IMR-90 (cell line): ENCODE measurements around the gene AGPAT3. TPM values are rescaled to one million over a fixed set of nuclear protein-coding genes. Genes with fewer than 3 reads are reported as not detected.

Experiments used
- ATAC-seq: fragments of 200-7000 bp; cut with Tn5 transposase; 2 replicates; pipeline ENCODE4 v1.9.1; 2020; ENCODE audit warnings: low read depth, mild to moderate bottlenecking, moderate library complexity
- BruUV-seq: library from RNA; stranded (reverse); fragments of 400-500 nt; replicated peaks from 2 replicates; lab custom pipeline; 2021; lab: Mats Ljungman, UMichigan
- CTCF ChIA-PET: fragments of 300-600 bp; formaldehyde crosslinking; extraction: SDS; loops from one replicate; lab custom pipeline; 2021; ENCODE audit warnings: antibody characterized with exemption; lab: Yijun Ruan, JAX
- POLR2A ChIA-PET: fragments of 300-600 bp; sonication (Branson Sonifier 250); formaldehyde crosslinking; loops from one replicate; lab custom pipeline; 2022; ENCODE audit warnings: antibody characterized with exemption; ENCODE audit not compliant: unreplicated experiment; lab: Charles Lee
- DNase-seq: peaks from one replicate; pipeline ENCODE4 v3.0.0; 2013
- H2AFZ ChIP-seq: replicated peaks from 2 replicates; pipeline ENCODE3; 2013; ENCODE audit warnings: low read length, mild to moderate bottlenecking; ENCODE audit not compliant: poor library complexity
- H2AK5ac ChIP-seq: 2 replicates; pipeline ENCODE4 v1.6.1; 2013; ENCODE audit warnings: low read depth, low read length, inconsistent platforms
- H2AK9ac ChIP-seq: replicated peaks from 2 replicates; pipeline ENCODE3; 2013; ENCODE audit warnings: mild to moderate bottlenecking, low read depth, low read length, moderate library complexity; ENCODE audit not compliant: poor library complexity
- H2BK120ac ChIP-seq: 2 replicates; pipeline ENCODE4 v1.6.1; 2013; ENCODE audit warnings: low read depth, low read length, inconsistent platforms
- H2BK15ac ChIP-seq: 3 replicates; pipeline ENCODE4 v1.6.1; 2013; ENCODE audit warnings: low read depth, low read length, inconsistent platforms
- H2BK20ac ChIP-seq: 2 replicates; pipeline ENCODE4 v1.6.1; 2013; ENCODE audit warnings: low read depth, mild to moderate bottlenecking, inconsistent platforms, low read length, moderate library complexity
- H2BK5ac ChIP-seq: 2 replicates; pipeline ENCODE4 v1.6.1; 2013; ENCODE audit warnings: mild to moderate bottlenecking, low read depth, low read length, inconsistent platforms; ENCODE audit not compliant: poor library complexity, severe bottlenecking
- H3K14ac ChIP-seq: replicated peaks from 2 replicates; pipeline ENCODE4 v1.6.1; 2013; ENCODE audit warnings: low read depth, low read length, inconsistent platforms
- H3K18ac ChIP-seq: 2 replicates; pipeline ENCODE4 v1.6.1; 2013; ENCODE audit warnings: low read depth, low read length, control low read depth
- H3K23ac ChIP-seq: 2 replicates; pipeline ENCODE4 v1.6.1; 2013; ENCODE audit warnings: low read depth, low read length, inconsistent platforms
- H3K27ac ChIP-seq: 2 replicates; pipeline ENCODE4 v1.5.1; 2013; ENCODE audit warnings: mild to moderate bottlenecking, control low read depth, low read length; ENCODE audit not compliant: insufficient read depth
- H3K27me3 ChIP-seq: 2 replicates; pipeline ENCODE4 v1.6.1; 2013; ENCODE audit warnings: low read length; ENCODE audit not compliant: control insufficient read depth, insufficient read depth
- H3K36me3 ChIP-seq: 2 replicates; pipeline ENCODE4 v1.6.1; 2013; ENCODE audit warnings: low read length, mixed read lengths; ENCODE audit not compliant: control insufficient read depth, insufficient read depth
- H3K4ac ChIP-seq: 2 replicates; pipeline ENCODE4 v1.6.1; 2013; ENCODE audit warnings: low read depth, low read length, inconsistent platforms
- H3K4me1 ChIP-seq: 2 replicates; pipeline ENCODE4 v1.6.1; 2013; ENCODE audit warnings: low read length, mixed read lengths; ENCODE audit not compliant: control insufficient read depth, insufficient read depth
- H3K4me2 ChIP-seq: 2 replicates; pipeline ENCODE4 v1.6.1; 2013; ENCODE audit warnings: low read depth, mild to moderate bottlenecking, control low read depth, low read length, moderate library complexity
- H3K4me3 ChIP-seq: 2 replicates; pipeline ENCODE4 v1.5.1; 2013; ENCODE audit warnings: low read depth, mild to moderate bottlenecking, control low read depth, low read length, moderate library complexity; ENCODE audit not compliant: insufficient read depth
- H3K56ac ChIP-seq: 2 replicates; pipeline ENCODE4 v1.6.1; 2013; ENCODE audit warnings: low read length, inconsistent platforms; ENCODE audit not compliant: insufficient read depth; ENCODE audit errors: extremely low read depth
- H3K79me1 ChIP-seq, 2 experiments: 2 replicates each; pipeline ENCODE4 v1.6.1; 2013; ENCODE audit warnings: low read length in 2 of 2, inconsistent platforms in 1 of 2, low read depth in 1 of 2
- H3K9ac ChIP-seq: 2 replicates; pipeline ENCODE4 v1.6.1; 2013; ENCODE audit warnings: low read depth, low read length, control low read depth
- H3K9me1 ChIP-seq: 2 replicates; pipeline ENCODE4 v1.6.1; 2013; ENCODE audit warnings: low read length, inconsistent platforms; ENCODE audit not compliant: insufficient read depth
- H3K9me3 ChIP-seq: 2 replicates; pipeline ENCODE4 v1.6.1; 2013; ENCODE audit warnings: low read length; ENCODE audit not compliant: control insufficient read depth, insufficient read depth
- H4K20me1 ChIP-seq: 2 replicates; pipeline ENCODE4 v1.6.1; 2013; ENCODE audit warnings: low read length, inconsistent platforms; ENCODE audit not compliant: insufficient read depth
- H4K5ac ChIP-seq: 2 replicates; pipeline ENCODE4 v1.6.1; 2013; ENCODE audit warnings: mild to moderate bottlenecking, low read depth, low read length, control low read depth
- H4K8ac ChIP-seq, 2 experiments: 2 replicates each; pipeline ENCODE4 v1.6.1; 2013; ENCODE audit warnings: low read depth in 2 of 2, low read length in 2 of 2, control low read depth in 1 of 2, inconsistent platforms in 1 of 2
- H4K91ac ChIP-seq: 2 replicates; pipeline ENCODE4 v1.6.1; 2013; ENCODE audit warnings: low read depth, low read length, inconsistent platforms; ENCODE audit not compliant: insufficient read depth
- CEBPB ChIP-seq: IDR thresholded peaks from 2 replicates; pipeline ENCODE4 v1.6.1; 2012; ENCODE audit warnings: low read depth, low read length, improper control_type of control experiment
- MXI1 ChIP-seq: IDR thresholded peaks from 2 replicates; pipeline ENCODE4 v1.6.1; 2012; ENCODE audit warnings: low read depth, mild to moderate bottlenecking, low read length, moderate library complexity, borderline replicate concordance
- WGBS, 2 experiments: methylation state at CpG; one replicate each; pipeline versions ENCODE4 v1.1.5 to v1.1.7; 2013; ENCODE audit warnings: missing lambda C conversion rate in 2 of 2; ENCODE audit not compliant: insufficient read length in 1 of 2; ENCODE audit errors: extremely low coverage in 2 of 2; 5-methylcytosine and 5-hydroxymethylcytosine counted together
- dilution Hi-C: fragments of 300-500 bp; cut with HindIII; formaldehyde crosslinking; loops from one replicate; pipeline ENCODE4 v1.14.3; 2018; ENCODE audit warnings: low sequenced_read_pairs; ENCODE audit not compliant: unreplicated experiment
- in situ Hi-C: fragments of 300-500 bp; cut with MboI; formaldehyde crosslinking; loops from 3 replicates; pipeline ENCODE4 v1.14.3; 2019; ENCODE audit warnings: low sequenced_read_pairs, inconsistent platforms, mixed read lengths
- intact Hi-C: fragments of 100-400 bp; cut with micrococcal nuclease; formaldehyde crosslinking; loops from 2 replicates; pipeline ENCODE4 v1.10.0; 2022
- polyA plus RNA-seq, 3 experiments: library from polyadenylated mRNA; depleted of rRNA; stranded (reverse); fragments of >200 nt; gene quantifications; 2 replicates each; pipeline ENCODE4 v1.2.3, GENCODE V29; 2012; ENCODE audit warnings: low replicate concordance in 1 of 3
- total RNA-seq: library from RNA; depleted of rRNA; stranded (reverse); fragments of >200 nt; gene quantifications from 2 replicates; pipeline ENCODE4 v1.2.3, GENCODE V29; 2012

The AGPAT3 gene
- total and polyA plus RNA-seq, 2 of the 4 experiments (the other 2 are of a cell fraction), result 27.1 to 38.7 TPM

GRCh38 chr21:43911015-43911934 lies 46.3 kb downstream of the AGPAT3 start:
- Histone ChIP-seq H4K8ac (no peak overlapping the region), H3K4me1 (peaks cover 2% of the 10 kb centered on the region; the same call in 1 of the 2 replicates), H3K23ac (no peak overlapping the region), H2BK20ac (no peak overlapping the region), H3K4me3 (no peak overlapping the region), H3K4me2 (no peak overlapping the region), H3K56ac (no peak overlapping the region), H4K5ac (no peak overlapping the region), H3K36me3 (peaks cover 6% of the 10 kb centered on the region), H4K20me1 (peaks cover 56% of the 10 kb centered on the region), H2AK5ac (no peak overlapping the region), H4K91ac (no peak overlapping the region), H3K27me3 (no peaks in the 10 kb centered on the region), H3K4ac (no peak overlapping the region), H3K27ac (no peak overlapping the region), H2BK120ac (no peak overlapping the region), H3K9me1 (peaks cover 6% of the 10 kb centered on the region; the same call in 1 of the 2 replicates), H3K18ac (no peak overlapping the region), H2AFZ (no peak overlapping the region), H2AK9ac (no peak overlapping the region), H2BK5ac (no peak overlapping the region), H3K79me1 (peaks cover 13 to 67% of the 10 kb centered on the region in 2 experiments), H3K14ac (no peak overlapping the region), H3K9me3 (peaks cover 2% of the 10 kb centered on the region; the same call in 1 of the 2 replicates), H2BK15ac (no peak overlapping the region), H3K9ac (no peak overlapping the region)
- WGBS, 2 experiments, result 76% methylated on average over 17 of the region's 21 CpGs; no CpG with 5 or more reads in 1 of the 2 experiments
- ChIA-PET CTCF (no interaction called here), POLR2A (no interaction called here)
- ATAC-seq (no peak), DNase-seq (no peak)
- dilution Hi-C loops, result no loop called here
- no peak for TF ChIP-seq MXI1
- 0 out of 2 replicates have a peak, but pooled peaks have one; percentile 8 for TF ChIP-seq CEBPB
- no TSS peak for BruUV-seq
- in situ Hi-C loops, result no loop called here
- intact Hi-C loops, result no loop called here
